ENCODE measurements around the gene CAMTA1.

Gene CAMTA1

DNA sequence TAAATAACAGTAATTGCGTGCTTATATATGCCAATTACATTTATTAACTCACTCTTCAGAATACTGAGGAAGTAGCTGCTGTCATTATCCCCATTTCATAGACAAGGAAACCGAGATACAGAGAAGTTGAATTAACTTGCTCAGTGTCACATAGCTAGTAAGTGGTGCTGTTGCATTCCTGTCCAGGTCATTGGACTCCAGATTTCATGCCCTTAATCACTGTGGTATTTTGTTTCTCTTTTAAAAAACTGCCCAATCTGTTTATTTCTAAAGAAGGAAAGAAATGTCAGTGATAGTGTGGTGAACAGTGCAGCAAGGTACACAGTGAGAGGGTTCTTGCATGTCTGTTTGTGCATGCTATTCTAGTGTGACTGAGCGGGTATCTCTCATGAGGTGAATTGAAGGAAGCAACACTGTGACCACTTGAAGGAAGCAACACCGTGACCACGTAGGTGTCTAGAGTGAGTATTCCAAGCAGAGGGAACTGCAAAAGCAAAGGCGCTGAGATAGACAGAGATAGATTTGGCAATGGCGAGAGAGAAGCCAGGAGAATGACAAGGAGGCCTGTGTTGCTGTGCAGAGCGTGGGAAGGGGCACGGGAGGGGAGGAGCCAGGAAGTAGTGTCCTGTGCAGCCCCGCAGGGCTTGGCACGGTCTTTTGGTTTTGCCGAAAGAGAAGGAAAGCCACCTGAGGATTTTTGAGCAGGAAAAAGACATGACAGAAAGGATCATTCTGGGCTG lies 95.9 kb downstream of the CAMTA1 start:
- DNase-seq, result no peak

DNA sequence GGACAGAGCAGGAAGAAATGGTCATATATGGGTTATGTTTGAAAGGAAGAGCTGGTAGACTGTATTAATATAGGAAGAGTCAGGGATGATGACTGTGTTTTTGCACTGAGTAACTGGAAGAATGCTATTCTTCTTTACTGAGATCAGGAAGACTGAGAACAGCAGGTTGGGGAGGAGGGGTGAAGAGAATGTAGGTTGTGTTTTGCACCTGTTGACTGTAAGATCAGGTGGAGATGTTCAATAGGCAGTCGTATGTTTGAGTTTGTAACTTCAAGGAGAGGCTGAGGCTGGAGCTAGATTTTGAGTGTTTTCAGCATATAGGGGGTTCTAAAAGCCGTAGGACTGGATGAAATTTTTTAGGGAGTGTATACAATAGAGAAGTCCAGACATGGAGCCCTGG lies 97.2 kb downstream of the CAMTA1 start:
- no peak for DNase-seq

DNA sequence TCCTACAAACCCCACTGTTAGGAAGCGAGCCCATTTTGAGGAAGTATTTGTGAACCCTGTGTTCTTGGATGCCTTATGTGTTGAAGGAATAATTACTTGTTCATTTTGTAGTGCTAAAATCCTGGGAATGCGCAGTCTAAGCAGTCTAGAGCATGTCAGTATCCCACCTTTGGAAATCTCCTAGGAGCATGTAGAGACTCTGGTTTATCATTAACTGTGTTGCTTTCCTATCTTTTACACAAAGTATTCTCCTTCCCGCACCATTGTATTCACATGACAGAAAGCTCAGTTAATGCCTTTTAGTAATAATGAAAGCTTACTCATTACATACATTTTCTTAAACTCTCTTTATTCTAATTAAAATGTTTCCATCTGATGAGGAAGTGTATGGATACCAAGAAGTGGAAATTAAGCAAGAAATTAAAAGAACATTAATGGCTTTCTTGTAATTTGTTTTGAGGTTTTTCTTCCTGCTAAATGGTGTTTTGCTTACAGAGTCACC lies 99.4 kb downstream of the CAMTA1 start:
- DNase-seq, result no peak

DNA sequence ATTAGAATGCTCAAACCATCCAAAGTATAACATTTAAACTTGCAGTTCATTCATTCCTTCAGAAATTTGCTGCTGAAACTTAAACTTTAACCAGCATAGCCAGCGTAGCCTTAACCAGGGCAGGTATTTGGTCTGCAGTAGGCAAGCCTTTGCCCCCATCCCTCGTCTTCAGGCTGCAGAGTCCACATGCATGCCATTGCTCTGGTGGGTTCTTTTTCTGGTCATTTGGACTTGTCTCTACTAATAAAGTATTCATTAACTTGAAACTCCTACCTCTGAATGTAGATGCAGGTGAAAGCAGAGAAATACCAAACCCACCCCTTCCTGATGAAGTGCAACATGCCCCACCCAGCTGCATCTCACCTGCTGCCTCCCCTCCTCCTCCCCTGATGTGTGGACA lies 100.2 kb downstream of the CAMTA1 start:
- no peak for DNase-seq

DNA sequence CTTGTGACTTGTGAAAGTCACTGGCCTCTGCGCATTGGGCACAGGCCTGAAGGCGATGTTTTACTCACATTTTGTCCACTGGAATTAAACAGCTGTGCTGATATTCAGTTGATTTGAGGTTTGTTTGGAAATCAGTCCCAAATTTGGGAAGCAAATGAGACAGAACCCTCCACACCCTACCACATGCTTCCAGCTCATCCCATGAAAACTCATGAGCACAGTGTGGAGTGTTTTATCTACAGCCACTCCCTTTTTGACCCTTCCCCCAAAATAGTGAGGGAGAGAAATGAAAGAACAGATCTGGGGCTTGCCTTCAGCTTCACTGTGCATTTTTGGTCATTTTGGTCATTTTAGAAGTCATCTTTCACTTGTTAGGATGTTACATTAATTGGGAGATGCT lies 101.3 kb downstream of the CAMTA1 start:
- no peak for DNase-seq

DNA sequence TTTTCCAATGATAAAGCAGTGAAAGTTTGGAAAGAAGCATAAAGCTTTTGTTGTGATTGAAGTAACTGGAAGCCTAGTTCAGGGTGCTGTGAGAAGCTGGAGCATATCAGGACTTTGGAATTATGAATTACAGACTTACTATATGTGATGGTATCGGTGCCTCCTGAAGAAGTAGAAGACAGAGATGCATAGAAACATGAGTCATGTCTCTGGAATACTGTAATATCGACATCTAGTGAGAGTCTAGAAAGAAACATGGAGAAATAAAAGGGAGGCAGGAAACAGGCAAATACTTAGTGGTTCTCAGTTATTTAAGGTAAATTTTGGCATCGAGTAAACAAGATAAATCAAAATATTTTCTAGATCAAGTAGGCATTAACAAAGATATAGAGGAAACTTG lies 103.0 kb downstream of the CAMTA1 start:
- DNase-seq, result no peak

DNA sequence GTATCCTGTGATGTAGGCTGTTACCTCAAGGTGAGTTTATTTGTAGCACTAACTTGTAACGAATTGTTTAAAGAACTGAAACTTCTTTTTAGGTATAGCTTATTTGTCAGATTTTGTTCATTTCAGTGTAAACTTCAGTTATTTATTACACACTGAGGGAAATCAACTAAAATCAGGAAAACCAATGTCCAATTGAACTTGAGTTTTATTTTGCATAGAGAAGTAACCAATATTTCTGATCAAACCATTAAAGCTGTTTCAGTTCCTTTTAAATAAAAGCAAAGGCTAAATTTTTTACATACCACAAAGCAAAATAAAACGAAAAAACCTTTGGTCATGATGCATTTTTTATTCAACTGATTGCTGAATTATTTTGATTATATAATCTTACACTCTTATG lies 103.6 kb downstream of the CAMTA1 start:
- no peak for DNase-seq

DNA sequence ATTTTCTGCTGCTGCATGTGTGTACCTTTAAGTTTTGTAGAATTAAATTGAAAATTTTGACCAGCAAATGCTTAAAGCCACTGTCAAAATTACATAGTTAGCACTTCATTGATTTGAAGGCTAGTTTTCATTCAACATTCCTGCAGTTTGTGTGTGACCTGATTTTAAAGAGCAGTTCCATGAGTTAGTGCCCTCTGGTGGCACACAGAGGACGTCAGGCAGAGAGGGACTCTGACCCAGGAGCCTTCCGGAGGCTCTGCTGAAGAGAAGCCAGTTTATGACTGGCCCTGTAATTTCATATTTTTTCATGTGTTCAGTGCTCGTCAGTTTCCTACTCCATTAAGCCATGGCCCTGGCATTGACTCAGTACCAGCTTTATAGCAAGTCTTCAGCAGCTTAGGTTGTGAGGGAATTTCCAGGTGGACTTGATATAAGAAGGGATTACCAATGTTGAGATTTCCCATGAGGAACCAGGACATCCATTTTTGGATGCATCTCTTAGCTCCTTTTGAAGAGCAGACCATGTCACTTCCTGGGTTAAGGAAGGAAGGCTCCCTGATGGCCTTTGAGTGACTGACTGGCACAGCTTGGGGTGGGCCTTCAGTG lies 104.7 kb downstream of the CAMTA1 start:
- peak; percentile 5 for DNase-seq

DNA sequence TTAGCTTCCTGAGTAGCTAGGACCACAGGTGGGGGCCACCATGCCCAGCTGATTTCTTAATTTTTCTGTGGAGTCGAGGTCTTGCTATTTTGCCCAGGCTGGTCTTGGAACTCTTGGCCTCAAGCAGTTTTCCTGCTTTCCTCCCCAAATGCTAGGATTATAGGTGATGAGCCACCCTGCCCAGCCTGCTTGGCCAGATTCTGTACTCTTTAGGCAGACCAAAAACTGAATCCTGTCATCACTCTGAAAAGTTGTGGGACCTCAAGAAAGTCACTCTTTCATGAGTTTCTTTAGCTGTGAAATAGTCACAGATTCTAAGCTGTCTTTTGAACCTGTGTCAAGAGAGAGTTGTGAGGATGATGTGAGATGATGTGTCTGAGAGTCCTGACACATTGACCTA lies 105.4 kb downstream of the CAMTA1 start:
- DNase-seq, result no peak

DNA sequence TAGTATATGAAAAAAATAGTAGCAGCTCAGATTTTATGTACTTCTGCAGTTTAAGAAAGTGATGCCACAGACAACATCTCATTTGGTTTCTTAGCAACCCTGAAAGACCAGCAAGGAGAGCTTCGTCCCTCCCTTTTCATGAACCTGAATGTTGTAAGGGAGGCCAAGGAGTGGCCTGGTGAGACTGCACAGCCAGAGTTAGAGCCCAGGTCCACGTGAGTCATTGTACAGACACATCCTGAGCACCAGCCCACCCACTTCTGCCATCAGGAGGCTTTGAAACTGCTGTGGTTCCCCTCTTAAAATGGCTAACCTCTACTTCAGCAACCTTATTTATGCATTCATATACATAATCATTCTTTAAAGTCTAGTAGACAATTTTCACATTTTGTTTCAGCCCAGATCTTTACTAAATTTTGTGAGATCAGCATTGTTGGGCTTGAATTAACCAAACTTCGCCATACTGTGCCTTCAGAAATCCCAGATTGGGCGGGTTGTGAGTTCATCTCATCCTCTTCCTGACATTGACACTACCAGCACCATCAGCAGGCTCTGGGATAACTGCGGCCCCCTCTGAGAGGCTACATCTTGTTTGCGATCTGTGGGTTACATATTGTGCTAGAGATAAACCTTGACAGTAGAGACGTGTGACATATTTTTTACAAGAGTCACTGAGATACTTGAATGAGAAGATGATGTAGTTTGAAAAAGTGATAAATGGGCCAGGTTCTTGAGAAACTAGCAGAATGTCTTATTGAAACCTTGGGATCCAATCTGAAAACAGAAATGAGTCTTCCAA lies 106.7 kb downstream of the CAMTA1 start:
- no peak for DNase-seq

DNA sequence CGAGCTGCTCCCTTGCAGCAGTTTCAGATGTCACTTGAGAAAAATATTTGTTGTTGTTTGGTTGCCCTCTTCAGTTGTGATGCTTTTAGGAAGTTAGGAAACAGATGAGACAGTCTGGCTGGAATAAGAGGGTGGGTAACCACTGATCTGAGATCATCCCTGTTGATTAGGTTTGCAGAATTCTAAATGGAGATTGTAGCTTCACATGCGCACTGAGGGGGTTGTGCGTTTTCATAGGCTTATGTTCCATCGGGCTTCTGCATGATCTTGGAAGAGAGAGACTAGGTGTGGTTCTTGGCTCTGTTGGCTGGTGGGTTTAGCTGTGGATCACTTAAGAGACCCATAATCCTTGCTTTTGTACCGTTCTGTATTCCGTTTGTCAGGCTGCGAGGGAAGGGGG lies 108.1 kb downstream of the CAMTA1 start:
- DNase-seq, result no peak

DNA sequence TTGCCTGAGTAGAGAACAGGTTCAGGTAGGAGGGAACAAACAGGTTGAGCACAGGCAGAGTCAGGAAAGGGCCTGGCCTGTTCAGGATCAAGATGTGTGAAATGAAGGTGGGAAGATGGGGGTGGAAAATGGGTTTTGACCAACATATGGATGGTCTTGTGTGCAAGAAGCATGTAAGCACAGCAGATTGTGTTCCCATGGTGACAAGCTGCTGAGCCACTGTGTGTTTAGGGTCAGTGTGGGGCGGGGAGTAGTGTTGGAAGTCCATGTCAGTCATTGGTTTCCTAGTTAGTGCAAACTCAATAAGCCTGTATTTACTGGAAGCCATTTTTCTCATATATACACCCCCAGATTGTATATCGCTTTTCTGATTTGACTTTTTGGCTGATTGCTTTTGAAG lies 111.9 kb downstream of the CAMTA1 start:
- no peak for DNase-seq

DNA sequence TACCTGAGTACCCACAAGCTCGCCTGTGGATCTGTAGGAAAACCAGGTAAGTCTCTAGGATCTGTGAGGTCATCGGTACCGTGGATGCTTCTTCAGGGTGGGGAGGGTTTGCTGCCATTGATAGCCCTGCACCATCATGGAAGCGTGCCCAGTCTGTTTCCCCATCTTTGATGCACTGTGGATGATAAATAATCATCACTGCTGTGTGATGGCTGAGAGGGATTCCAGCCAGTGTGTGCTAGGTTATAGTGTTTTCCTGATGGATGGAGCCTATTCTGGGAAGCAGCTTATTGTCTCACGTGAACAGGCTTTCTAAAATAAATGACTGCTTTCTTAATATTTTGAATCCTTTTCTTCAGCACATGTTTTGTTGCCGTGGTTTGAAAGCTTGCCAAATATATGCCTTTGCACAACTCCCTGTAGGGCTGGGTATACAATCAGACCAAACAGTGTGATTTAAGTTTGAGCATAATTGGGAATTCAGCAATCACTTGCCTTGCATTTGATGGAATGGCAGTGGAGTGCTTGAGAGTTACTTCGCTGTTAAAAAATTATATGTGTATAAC lies 113.8 kb downstream of the CAMTA1 start:
- no peak for DNase-seq

DNA sequence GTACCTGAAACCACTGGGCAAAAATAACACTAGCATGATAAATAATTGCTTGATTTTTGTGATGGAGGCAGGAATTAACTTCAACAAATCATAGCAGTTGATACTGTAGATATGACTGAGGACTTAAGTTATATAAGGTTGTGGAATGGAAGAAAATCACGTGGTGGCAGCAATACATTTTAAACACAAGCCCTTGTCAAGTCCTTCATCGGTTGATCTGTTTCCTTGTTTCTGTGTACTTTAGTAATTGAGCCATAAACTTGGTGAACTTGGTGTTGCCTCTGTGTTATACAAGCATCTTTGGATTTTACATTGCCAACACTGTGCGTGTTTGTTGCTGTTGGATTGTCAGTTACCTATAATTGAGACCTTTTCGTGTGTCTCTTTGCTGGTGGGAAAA lies 114.4 kb downstream of the CAMTA1 start:
- no peak for DNase-seq

DNA sequence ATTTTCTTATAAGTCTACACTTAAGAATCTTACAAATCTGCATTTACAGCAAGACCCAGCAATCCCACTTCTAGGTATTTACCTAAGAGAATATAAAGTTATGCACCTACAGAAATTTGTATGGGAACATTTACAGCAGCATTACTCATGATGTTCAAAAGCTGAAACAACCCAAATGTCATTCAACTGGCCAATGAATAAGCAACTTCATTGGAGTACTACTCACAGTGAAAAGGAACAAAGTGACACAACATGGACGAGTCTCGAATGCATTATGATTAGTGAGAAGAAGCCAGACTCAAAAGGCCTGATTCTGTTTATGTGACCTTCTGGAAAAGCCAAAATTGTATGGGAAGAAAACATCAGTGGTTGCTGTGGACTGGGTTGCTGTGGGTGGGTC lies 116.9 kb downstream of the CAMTA1 start:
- no peak for DNase-seq

DNA sequence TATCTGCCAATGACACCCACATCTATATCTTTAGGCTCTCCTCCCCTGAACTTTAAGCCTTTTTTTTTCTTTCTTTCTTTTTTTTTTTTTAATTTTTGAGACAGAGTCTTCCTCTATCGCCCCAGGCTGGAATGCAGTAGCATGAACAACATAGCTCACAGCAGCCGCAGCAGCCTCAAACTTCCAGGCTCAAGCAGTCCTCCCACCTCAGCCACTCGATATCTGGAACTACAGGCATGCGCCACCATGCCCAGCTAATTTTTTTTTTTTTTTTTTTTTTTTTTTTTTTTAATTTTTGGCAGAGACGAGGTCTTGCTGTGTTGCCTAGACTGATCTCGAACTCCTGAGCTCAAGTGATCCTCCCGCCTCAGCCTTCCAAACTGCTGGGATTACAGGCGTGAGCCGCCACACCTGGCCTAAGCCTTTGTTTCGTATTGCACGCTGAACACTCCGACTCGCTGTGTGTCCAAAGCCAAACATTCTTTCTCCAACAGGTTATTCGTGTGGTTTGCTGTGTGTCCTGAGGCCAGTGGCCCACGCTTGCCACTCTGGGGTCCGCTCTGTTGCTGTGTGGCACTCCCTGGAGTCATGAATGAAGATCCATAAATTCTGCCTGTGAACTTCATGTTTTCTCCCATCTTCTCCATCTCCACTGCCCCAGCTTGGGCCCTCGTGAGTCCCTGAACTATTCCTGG lies 119.4 kb downstream of the CAMTA1 start:
- no peak for DNase-seq

DNA sequence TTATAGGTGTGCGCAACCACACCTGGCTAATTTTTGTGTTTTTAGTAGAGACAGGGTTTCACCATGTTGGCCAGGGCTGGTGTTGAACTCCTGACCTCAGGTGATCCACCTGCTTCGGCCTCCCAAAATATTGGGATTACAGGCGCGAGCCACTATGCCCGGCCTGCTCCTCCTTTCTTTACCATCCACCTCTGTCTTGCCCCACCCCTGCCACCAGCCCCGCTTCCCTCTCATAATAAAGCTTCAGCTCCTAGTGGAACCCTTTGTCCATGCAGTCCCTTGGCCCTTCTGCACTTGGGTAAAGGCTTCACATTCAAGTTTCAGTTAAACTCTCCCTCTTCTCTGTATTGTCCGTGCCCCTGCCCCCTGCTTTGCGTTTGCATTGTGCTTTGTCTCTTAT lies 120.1 kb downstream of the CAMTA1 start:
- no peak for DNase-seq

DNA sequence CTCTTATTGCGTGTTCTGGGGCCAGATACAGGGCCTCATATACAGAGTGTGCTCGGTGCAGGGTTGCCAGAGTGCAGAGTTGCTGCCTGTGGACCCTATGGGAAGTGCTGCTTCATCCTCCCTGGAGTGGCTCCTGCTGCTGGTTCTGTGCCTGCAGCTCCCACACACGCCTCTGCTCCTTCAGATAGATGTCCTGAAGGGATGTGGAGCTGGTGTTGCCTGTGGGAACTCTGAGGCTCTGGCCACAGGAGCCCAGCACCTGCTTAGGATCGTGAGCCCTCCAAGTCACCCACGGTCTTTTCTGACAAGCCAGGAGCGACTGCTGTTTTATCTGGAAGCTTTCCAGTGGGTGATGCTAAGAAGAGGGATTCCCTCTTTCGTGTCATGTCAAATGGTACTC lies 120.5 kb downstream of the CAMTA1 start:
- DNase-seq, result no peak

DNA sequence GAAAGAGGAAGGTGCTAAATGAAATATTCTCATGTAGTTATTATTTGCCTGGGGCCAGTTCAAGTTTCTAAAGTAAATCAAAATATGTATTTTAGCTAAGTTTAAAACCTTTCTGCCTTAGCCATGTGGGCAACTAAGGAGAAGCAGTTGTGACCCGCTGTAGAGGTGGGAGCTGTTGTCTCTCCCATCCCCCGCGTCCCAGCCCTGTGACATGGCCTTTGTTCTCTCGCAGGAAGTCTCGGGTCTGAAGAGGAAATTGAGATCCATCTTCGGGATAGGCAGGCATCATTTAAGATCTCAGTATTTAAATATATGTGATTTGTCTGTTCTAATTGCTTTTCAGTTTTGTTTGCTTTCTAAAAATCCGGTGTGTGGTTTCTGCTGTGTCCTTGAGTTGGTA lies 121.5 kb downstream of the CAMTA1 start:
- DNase-seq, result no peak

DNA sequence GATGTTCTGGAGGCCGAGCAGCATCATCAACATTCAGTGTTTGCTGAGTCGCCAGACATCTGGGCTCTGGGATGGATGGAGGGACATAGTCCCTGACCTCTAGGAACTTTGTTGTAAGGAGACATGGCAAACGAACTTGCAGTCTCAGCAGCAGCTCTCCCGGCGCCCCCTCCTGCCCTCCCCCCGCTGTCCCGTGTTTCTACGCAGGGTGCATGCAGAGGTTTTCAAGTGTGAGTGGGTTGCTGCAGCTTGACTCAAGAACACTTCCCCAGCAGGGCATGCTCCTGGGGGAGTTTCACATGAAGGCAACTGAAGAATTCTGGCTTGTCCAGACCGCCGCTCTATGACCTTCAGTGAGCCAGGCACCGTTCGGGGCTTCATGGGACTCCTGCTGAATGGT lies 121.9 kb downstream of the CAMTA1 start:
- no peak for DNase-seq

DNA sequence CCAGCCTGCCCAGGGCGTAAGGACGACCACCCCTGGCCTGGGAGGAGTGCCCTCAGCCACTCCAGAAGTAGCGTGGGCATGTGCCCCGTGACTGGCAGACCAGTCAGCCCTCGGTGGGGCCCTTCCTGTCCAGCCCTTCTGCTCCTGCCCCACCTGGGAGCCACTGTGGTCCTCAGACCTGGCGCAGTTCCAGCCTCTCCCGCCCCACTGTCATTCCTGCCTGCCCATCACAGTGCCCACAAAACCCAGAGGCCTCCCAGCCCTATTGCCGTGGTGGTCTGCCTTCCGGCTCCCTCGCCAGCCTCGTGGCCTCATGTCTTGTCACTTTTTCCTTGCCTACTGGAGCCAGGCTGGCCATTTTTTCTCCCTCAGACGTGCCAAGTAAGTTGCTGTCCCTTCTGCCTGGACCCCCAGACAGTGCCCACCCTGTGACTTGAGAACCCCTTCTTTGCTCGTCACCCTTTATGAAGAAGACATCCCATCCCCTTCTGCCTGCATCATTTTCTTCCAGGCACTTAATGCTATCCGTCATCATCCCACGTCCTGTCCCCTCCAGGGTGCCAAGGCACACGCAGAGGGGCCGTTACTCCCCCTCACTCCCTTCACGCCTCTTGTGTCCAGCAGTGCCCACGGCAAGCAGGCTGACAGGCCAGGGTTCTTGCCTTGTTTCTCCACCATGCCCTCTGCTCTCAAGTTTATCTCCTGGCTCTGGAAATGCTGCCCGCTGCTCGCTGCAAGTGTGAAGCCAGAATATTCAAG lies 122.6 kb downstream of the CAMTA1 start:
- DNase-seq, result no peak

DNA sequence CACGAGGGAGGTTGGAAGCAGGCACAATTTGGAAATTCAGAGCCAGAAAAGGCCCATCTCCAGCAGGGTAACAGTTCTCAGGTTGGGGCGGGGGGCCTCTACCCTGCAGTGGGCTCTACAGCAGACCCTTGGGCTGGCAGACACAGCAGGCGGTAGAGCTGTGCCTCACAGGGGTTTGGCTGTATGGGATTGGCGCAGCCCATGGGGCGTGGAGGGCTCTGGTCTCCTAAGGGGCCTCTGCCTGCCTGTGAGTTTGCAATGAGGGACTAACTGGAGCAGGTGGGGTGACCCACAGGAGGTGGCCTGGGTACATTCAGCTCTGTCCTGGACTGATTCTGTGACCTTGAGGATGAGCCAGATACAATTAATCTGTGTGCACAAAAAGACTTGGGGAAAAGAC lies 124.1 kb downstream of the CAMTA1 start:
- DNase-seq, result no peak

Measured in COR-L47 (cell line).